MM.1S (cell line): ENCODE results near the gene CDX1.

ENCODE experiments used
- DNase-seq: peaks from one replicate; pipeline ENCODE4 v3.0.0-alpha.2; 2015
- H2AFZ ChIP-seq: fragments of 300-600 bp; sonication (generic); 2 replicates; pipeline ENCODE4 v1.6.0; 2016; ENCODE audit warnings: antibody characterized with exemption, low read length
- H3F3A ChIP-seq: fragments of 300-600 bp; sonication (generic); 2 replicates; pipeline ENCODE4 v1.6.1; 2016; ENCODE audit warnings: mild to moderate bottlenecking, antibody characterized with exemption, low read length, moderate library complexity, mixed read lengths; ENCODE audit not compliant: insufficient read depth
- H3K27ac ChIP-seq: fragments of 300-600 bp; sonication (generic); 2 replicates; pipeline ENCODE4 v1.5.1; 2016; ENCODE audit warnings: mild to moderate bottlenecking, low read length
- H3K27me3 ChIP-seq: fragments of 300-600 bp; sonication (generic); replicated peaks from 2 replicates; pipeline ENCODE4 v1.6.0; 2016; ENCODE audit warnings: low read length; ENCODE audit not compliant: insufficient read depth
- H3K36me3 ChIP-seq: fragments of 300-600 bp; sonication (generic); replicated peaks from 2 replicates; pipeline ENCODE4 v1.6.1; 2016; ENCODE audit warnings: mild to moderate bottlenecking, low read length, mixed read lengths; ENCODE audit not compliant: insufficient read depth
- H3K4me1 ChIP-seq: fragments of 300-600 bp; sonication (generic); 2 replicates; pipeline ENCODE4 v1.6.1; 2016; ENCODE audit warnings: low read length, mixed read lengths
- H3K4me2 ChIP-seq: fragments of 300-600 bp; sonication (generic); 2 replicates; pipeline ENCODE4 v1.6.0; 2016; ENCODE audit warnings: low read depth, low read length
- H3K4me3 ChIP-seq: fragments of 300-600 bp; sonication (generic); 2 replicates; pipeline ENCODE4 v1.5.1; 2016; ENCODE audit warnings: low read length, mixed read lengths
- H3K79me2 ChIP-seq: fragments of 300-600 bp; sonication (generic); 2 replicates; pipeline ENCODE4 v1.6.1; 2016; ENCODE audit warnings: mixed run types, low read length, mixed read lengths
- H3K9ac ChIP-seq: fragments of 300-600 bp; sonication (generic); 2 replicates; pipeline ENCODE4 v1.6.1; 2016; ENCODE audit warnings: low read length, mixed read lengths
- H3K9me2 ChIP-seq: fragments of 300-600 bp; sonication (generic); replicated peaks from 2 replicates; pipeline ENCODE4 v1.6.1; 2016; ENCODE audit warnings: mild to moderate bottlenecking, low read length, mixed read lengths; ENCODE audit not compliant: insufficient read depth
- H3K9me3 ChIP-seq: fragments of 300-600 bp; sonication (generic); replicated peaks from 2 replicates; pipeline ENCODE4 v1.6.1; 2016; ENCODE audit warnings: mild to moderate bottlenecking, low read length, mixed read lengths; ENCODE audit not compliant: insufficient read depth
- H4K20me1 ChIP-seq: fragments of 300-600 bp; sonication (generic); 2 replicates; pipeline ENCODE4 v1.6.1; 2016; ENCODE audit warnings: mild to moderate bottlenecking, low read length, moderate library complexity, mixed read lengths; ENCODE audit not compliant: insufficient read depth
- EZH2 ChIP-seq: fragments of 300-600 bp; sonication (generic); optimal IDR thresholded peaks from 2 replicates; pipeline ENCODE3; 2017; ENCODE audit warnings: low read depth, mild to moderate bottlenecking, antibody characterized with exemption, low read length, mixed read lengths
- EZH2phosphoT487 ChIP-seq: fragments of 300-600 bp; sonication (generic); IDR thresholded peaks from 2 replicates; pipeline ENCODE4 v1.6.1; 2018; ENCODE audit warnings: antibody characterized with exemption, low read length
- TF ChIP-seq, protein P1 (sequence below): fragments of 300-600 bp; sonication (generic); IDR thresholded peaks from 2 replicates; pipeline ENCODE4 v1.5.1; 2016; ENCODE audit warnings: antibody characterized with exemption, low read length, mixed read lengths

CDX1 gene

DNA sequence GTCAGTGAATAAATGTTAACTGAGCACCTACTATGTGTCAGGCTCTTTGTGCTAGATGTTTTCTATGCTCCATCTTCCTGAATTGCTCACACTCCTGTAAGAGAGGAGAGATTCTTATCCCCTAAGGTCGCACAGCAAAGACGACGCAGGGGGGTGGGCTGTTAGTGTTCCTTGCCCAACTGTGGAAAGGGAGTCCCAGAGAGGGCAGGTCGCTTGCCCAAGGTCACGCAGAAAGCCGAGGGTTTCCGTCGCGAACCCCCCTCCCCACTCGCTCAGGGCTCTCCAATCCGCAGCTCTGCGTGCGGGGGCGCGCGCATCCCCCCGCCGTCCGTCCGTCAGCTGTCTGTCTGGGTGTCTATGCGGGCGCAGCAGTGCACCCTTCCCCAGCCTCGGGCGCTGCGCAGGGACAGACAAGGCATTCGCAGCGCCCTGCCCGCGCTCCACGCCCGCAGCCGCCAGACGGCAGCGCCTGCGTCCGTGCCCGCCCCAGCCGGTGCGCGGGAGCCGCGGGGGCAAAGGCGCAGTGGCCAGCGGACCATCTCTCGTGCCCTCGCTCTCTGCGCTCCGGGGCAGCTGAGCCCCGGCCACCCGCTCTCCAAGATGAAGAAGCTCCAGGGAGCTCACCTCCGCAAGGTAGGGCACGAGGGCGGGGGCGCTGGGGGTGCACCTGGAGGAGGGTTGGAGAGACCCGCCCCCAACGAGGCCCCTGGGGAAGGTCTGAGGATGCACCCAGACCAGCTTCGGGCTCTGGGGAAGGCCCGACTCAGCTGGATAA lies 23.3 kb downstream of the CDX1 start, which contains the start of gene SLC6A7:
TSS of gene SLC6A7 (plus strand) at position 335 of the 775 bp plus-strand sequence. CDS start at position 601, 266 bp downstream.
- no peaks in the 10 kb centered on the region for H4K20me1 ChIP-seq
- H3K36me3 ChIP-seq = no peaks in the 10 kb centered on the region
- H3K4me2 ChIP-seq = no peak within 1 kb of the TSS
- no peak for DNase-seq
- peaks cover 40% of the 10 kb centered on the region for H3K27me3 ChIP-seq
- no peaks in the 10 kb centered on the region for H3K9me2 ChIP-seq
- no peak within 1 kb of the TSS for H3K4me3 ChIP-seq
- H3K9me3 ChIP-seq = no peaks in the 10 kb centered on the region
- no peak within 1 kb of the TSS for H3K9ac ChIP-seq
- no peaks in the 10 kb centered on the region for H3F3A ChIP-seq
- H3K27ac ChIP-seq = no peak within 1 kb of the TSS
- TF ChIP-seq EZH2 (no peak), EZH2phosphoT487 (no peak)
- TF ChIP-seq, protein P1, sequence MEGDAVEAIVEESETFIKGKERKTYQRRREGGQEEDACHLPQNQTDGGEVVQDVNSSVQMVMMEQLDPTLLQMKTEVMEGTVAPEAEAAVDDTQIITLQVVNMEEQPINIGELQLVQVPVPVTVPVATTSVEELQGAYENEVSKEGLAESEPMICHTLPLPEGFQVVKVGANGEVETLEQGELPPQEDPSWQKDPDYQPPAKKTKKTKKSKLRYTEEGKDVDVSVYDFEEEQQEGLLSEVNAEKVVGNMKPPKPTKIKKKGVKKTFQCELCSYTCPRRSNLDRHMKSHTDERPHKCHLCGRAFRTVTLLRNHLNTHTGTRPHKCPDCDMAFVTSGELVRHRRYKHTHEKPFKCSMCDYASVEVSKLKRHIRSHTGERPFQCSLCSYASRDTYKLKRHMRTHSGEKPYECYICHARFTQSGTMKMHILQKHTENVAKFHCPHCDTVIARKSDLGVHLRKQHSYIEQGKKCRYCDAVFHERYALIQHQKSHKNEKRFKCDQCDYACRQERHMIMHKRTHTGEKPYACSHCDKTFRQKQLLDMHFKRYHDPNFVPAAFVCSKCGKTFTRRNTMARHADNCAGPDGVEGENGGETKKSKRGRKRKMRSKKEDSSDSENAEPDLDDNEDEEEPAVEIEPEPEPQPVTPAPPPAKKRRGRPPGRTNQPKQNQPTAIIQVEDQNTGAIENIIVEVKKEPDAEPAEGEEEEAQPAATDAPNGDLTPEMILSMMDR = no peak
- H3K79me2 ChIP-seq = no peaks in the 10 kb centered on the region
- no peak within 1 kb of the TSS for H2AFZ ChIP-seq
- no peaks in the 10 kb centered on the region for H3K4me1 ChIP-seq

DNA sequence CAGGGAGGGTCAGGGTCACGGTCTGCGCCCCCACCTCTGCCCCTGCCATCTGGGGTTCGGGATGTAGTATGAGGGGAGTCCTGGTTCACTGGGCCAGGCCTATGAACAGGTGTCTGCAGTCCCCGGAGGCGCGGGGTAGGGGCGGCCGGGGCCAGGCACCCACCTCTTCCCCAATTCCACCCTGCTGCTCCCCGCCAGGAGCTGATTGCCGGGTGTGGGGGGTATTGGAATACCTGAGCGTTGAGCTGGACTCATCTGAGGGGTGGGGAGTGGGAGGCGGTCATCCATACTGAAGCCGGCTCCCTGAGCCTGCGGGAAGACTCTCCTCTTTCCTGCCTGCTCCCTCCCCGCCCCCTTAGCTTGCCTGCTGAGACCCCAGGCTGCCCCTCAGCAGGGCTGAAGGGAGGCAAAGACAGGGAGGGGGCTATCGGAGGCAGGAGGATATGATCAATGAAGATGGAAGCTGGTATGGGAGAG lies 24.0 kb downstream of the CDX1 start:
- H3F3A ChIP-seq = no peaks in the 10 kb centered on the region
- TF ChIP-seq EZH2phosphoT487 (no peak), EZH2 (no peak)
- TF ChIP-seq, protein P1 = no peak
- H3K36me3 ChIP-seq = no peaks in the 10 kb centered on the region
- H2AFZ ChIP-seq = no peak overlapping the region
- DNase-seq = no peak
- H3K4me1 ChIP-seq = no peaks in the 10 kb centered on the region
- H3K27ac ChIP-seq = no peak overlapping the region
- H3K9me2 ChIP-seq = no peaks in the 10 kb centered on the region
- H3K4me2 ChIP-seq = no peak overlapping the region
- H3K79me2 ChIP-seq = no peaks in the 10 kb centered on the region
- no peak overlapping the region for H3K4me3 ChIP-seq
- no peaks in the 10 kb centered on the region for H3K9me3 ChIP-seq
- H3K9ac ChIP-seq = no peak overlapping the region
- peaks cover 40% of the 10 kb centered on the region for H3K27me3 ChIP-seq
- no peaks in the 10 kb centered on the region for H4K20me1 ChIP-seq

DNA sequence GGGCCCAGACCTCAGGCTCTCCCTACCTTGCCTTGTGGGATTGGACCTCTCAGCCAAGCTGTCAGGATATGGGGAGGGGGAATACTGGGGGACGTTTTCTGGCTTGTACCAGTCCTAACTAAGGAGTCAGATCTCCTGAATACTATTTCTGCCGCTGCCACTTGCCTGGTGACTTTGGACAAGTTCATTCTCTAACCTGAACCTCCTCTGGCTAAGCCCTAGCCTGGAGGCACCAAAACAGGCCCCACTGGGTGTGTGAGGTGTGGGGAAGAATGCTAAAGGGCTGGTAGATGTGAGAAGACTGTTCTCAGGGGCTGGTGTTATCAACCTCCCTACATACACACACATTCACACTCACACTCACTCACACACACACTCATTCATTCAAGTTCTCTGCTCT lies 24.4 kb downstream of the CDX1 start:
- no peak for DNase-seq
- Histone ChIP-seq H3K79me2 (no peaks in the 10 kb centered on the region), H3K36me3 (no peaks in the 10 kb centered on the region), H3K9ac (no peak overlapping the region), H3K4me3 (no peak overlapping the region), H3K9me3 (no peaks in the 10 kb centered on the region), H2AFZ (no peak overlapping the region), H3K27me3 (peaks cover 40% of the 10 kb centered on the region), H3K9me2 (no peaks in the 10 kb centered on the region), H3K4me2 (no peak overlapping the region), H3K4me1 (no peaks in the 10 kb centered on the region), H3K27ac (no peak overlapping the region), H4K20me1 (no peaks in the 10 kb centered on the region), H3F3A (no peaks in the 10 kb centered on the region)
- no peak for TF ChIP-seq EZH2
- TF ChIP-seq, protein P1 = no peak
